ENCODE measurements around the gene MTG2. TPM values are rescaled to one million over a fixed set of nuclear protein-coding genes. Genes with fewer than 3 reads are reported as not detected.

Gene MTG2
- total RNA-seq, 1 donor from 2014 or later, result 13.3 TPM

GRCh38 chr20:62138204-62138543, 44.7 kb upstream of the MTG2 start:
- Histone ChIP-seq H3K4me3 (no peak overlapping the region), H3K27me3 (no peaks in the 10 kb centered on the region), H3K27ac (no peak overlapping the region), H3K36me3 (peaks cover 0 to 55% of the 10 kb centered on the region in 2 donors), H3K4me1 (peaks cover 38% of the 10 kb centered on the region), H3K9me3 (no peaks in the 10 kb centered on the region)
- no peak for TF ChIP-seq POLR2A (IDR thresholded peaks at IDR 0.05)
- TF ChIP-seq POLR2AphosphoS5 (IDR thresholded peaks at IDR 0.05; ENCODE audit: insufficient read depth in 1 of 2, low read depth in 1 of 2), result no peak
- no peak for TF ChIP-seq CTCF (IDR thresholded peaks at IDR 0.05)
- no peak for DNase-seq (ENCODE audit: extremely low spot score in 2 of 2)
- intact Hi-C loops (cut with DNase I), result no loop called here

DNA sequence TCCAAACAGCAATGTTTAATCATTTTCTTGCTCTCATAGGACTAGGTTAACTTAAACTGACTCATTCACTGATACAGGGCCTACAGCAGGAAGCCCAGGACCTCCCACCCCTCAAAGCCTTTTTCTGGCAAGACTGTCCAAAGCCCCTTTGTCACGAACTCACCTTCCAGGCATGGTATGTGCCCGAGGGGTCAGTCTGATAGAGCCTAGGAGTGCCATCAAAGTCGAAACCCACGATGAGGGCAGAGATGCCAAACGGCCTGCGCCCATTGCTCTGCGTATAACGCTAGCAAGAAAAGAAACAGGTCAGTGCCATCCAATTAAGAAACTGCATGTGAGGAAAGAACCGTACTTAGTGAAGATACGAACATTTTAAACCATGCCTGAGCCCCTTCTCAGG, 43.9 kb upstream of the MTG2 start:
- Histone ChIP-seq H3K4me1 (peaks cover 36% of the 10 kb centered on the region), H3K27me3 (no peaks in the 10 kb centered on the region), H3K9me3 (no peaks in the 10 kb centered on the region), H3K27ac (no peak overlapping the region), H3K36me3 (peaks cover 0 to 49% of the 10 kb centered on the region in 2 donors), H3K4me3 (no peak overlapping the region)
- DNase-seq (ENCODE audit: extremely low spot score in 2 of 2), result no peak
- intact Hi-C loops (cut with DNase I), result no loop called here
- TF ChIP-seq POLR2A (IDR thresholded peaks at IDR 0.05) (no peak), POLR2AphosphoS5 (IDR thresholded peaks at IDR 0.05; ENCODE audit: insufficient read depth in 1 of 2, low read depth in 1 of 2) (no peak), CTCF (IDR thresholded peaks at IDR 0.05) (no peak)

DNA sequence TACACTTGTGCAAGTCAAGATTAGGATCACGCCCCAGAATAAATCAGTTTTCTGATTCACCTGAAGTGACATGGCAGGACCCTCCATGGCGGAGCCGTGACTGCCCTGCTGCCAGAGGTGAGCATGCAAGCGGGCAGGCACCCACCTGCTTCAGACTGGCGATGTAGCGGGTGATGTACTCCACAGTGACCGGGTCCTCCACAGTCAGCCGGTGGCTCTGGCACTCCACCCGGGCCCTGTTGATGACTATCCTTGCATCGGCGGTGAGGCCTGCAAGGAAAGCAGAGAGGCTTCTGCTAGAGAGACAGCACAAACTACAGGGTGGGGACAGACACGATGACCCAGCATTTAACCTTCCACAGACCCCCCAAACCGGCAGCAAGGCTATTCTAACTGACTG, 43.2 kb upstream of the MTG2 start:
- Histone ChIP-seq H3K27me3 (no peaks in the 10 kb centered on the region), H3K9me3 (no peaks in the 10 kb centered on the region), H3K4me1 (peaks cover 34% of the 10 kb centered on the region), H3K36me3 (peaks cover 0 to 48% of the 10 kb centered on the region in 2 donors), H3K4me3 (no peak overlapping the region), H3K27ac (no peak overlapping the region)
- TF ChIP-seq CTCF (IDR thresholded peaks at IDR 0.05) (no peak), POLR2AphosphoS5 (IDR thresholded peaks at IDR 0.05; ENCODE audit: insufficient read depth in 1 of 2, low read depth in 1 of 2) (no peak), POLR2A (IDR thresholded peaks at IDR 0.05) (no peak)
- intact Hi-C loops (cut with DNase I), result loop anchor here (5.0 to 10.0 kb wide), 2 partner anchors 77 to 245 kb away; partner anchors contain the start of gene RPS21
- DNase-seq (ENCODE audit: extremely low spot score in 2 of 2), result no peak

DNA sequence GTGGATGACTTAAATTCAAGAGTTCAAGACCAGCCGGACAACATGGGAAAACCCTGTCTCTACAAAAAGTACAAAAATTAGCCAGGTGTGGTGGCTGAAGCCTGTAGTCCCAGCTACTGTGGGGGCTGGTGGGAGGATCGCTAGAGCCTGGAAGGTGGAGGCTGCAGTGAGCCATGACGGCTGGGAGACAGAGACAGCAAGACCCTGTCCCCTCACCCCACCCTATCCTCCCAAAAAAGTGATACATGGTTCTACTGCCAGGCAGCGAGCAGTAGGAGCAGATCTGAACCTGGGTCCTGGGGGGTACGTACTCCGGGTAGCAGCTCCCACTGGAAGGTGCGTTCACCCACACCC, 41.8 kb upstream of the MTG2 start:
- TF ChIP-seq CTCF (IDR thresholded peaks at IDR 0.05), result no peak
- no peak for TF ChIP-seq POLR2A (IDR thresholded peaks at IDR 0.05)
- TF ChIP-seq POLR2AphosphoS5 (IDR thresholded peaks at IDR 0.05; ENCODE audit: insufficient read depth in 1 of 2, low read depth in 1 of 2), result no peak
- DNase-seq (ENCODE audit: extremely low spot score in 2 of 2), result no peak
- Histone ChIP-seq H3K36me3 (peaks cover 0 to 43% of the 10 kb centered on the region in 2 donors), H3K9me3 (no peaks in the 10 kb centered on the region), H3K4me3 (peak overlapping the region; percentile 83 to 98), H3K27me3 (no peaks in the 10 kb centered on the region), H3K4me1 (peaks cover 41% of the 10 kb centered on the region), H3K27ac (no peak overlapping the region)
- intact Hi-C loops (cut with DNase I), result loop anchor here (5.0 to 10.0 kb wide), 2 partner anchors 79 to 244 kb away; partner anchors contain the start of gene RPS21

GRCh38 chr20:62141397-62142251, 41.2 kb upstream of the MTG2 start:
- intact Hi-C loops (cut with DNase I), result loop anchor here (5.0 to 10.0 kb wide), 2 partner anchors 79 to 243 kb away; partner anchors contain the start of gene RPS21
- Histone ChIP-seq H3K27me3 (no peaks in the 10 kb centered on the region), H3K36me3 (peaks cover 0 to 37% of the 10 kb centered on the region in 2 donors), H3K9me3 (no peaks in the 10 kb centered on the region), H3K27ac (peak overlapping the region; percentile 89), H3K4me1 (peaks cover 44% of the 10 kb centered on the region), H3K4me3 (peak overlapping the region; percentile 83 to 98)
- TF ChIP-seq POLR2AphosphoS5 (IDR thresholded peaks at IDR 0.05; ENCODE audit: insufficient read depth in 1 of 2, low read depth in 1 of 2), result no peak
- TF ChIP-seq POLR2A (IDR thresholded peaks at IDR 0.05), result no peak
- TF ChIP-seq CTCF (IDR thresholded peaks at IDR 0.05), result no peak
- DNase-seq (ENCODE audit: extremely low spot score in 2 of 2), result no peak
